Keratinocyte (primary cell): Measurements from ENCODE around the gene KAT7.

Experiments used
- EZH2 ChIP-seq: IDR thresholded peaks from one replicate; pipeline ENCODE4 v1.6.1; 2012; ENCODE audit warnings: inconsistent platforms, mild to moderate bottlenecking, low read length, moderate library complexity
- TF ChIP-seq, protein P1 (sequence below), 3 experiments: IDR thresholded peaks in 1 of 3; conservative IDR thresholded peaks in 1 of 3; optimal IDR thresholded peaks in 1 of 3; 2 replicates in 2 of 3; 3 replicates in 1 of 3; pipeline versions ENCODE3 to v1.5.1; 2011; ENCODE audit warnings: low read length in 3 of 3, mild to moderate bottlenecking in 3 of 3, moderate library complexity in 2 of 3, control low read depth in 1 of 3, inconsistent platforms in 1 of 3; ENCODE audit not compliant: insufficient read depth in 2 of 3; ENCODE audit errors: extremely low read depth in 1 of 3

- TF ChIP-seq EZH2: no peak
- TF ChIP-seq, protein P1, sequence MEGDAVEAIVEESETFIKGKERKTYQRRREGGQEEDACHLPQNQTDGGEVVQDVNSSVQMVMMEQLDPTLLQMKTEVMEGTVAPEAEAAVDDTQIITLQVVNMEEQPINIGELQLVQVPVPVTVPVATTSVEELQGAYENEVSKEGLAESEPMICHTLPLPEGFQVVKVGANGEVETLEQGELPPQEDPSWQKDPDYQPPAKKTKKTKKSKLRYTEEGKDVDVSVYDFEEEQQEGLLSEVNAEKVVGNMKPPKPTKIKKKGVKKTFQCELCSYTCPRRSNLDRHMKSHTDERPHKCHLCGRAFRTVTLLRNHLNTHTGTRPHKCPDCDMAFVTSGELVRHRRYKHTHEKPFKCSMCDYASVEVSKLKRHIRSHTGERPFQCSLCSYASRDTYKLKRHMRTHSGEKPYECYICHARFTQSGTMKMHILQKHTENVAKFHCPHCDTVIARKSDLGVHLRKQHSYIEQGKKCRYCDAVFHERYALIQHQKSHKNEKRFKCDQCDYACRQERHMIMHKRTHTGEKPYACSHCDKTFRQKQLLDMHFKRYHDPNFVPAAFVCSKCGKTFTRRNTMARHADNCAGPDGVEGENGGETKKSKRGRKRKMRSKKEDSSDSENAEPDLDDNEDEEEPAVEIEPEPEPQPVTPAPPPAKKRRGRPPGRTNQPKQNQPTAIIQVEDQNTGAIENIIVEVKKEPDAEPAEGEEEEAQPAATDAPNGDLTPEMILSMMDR (optimal IDR thresholded peaks at IDR 0.05 in 1 of 3, IDR thresholded peaks at IDR 0.05 in 1 of 3, conservative IDR thresholded peaks at IDR 0.05 in 1 of 3; ENCODE audit: extremely low read depth in 1 of 3, insufficient read depth in 2 of 3, low read length in 3 of 3): no peak
Measured at GRCh38 chr17:49783791-49784190, 4.7 kb upstream of the KAT7 start.
